H54 (cell line): ENCODE results near the gene SLC25A45.

Experiments
- DNase-seq: peaks from one replicate; pipeline ENCODE4 v3.0.0; 2011; ENCODE audit warnings: low spot score, mixed read lengths; ENCODE audit not compliant: insufficient read length
- FAIRE-seq: peaks from 3 replicates; lab custom pipeline; 2011; peaks lifted over from hg19 to GRCh38; lab: Jason Lieb, UNC
- POLR2A ChIP-seq: IDR thresholded peaks from 2 replicates; pipeline ENCODE4 v1.6.1; 2011; ENCODE audit warnings: low read depth, mild to moderate bottlenecking, low read length

Gene SLC25A45

DNA sequence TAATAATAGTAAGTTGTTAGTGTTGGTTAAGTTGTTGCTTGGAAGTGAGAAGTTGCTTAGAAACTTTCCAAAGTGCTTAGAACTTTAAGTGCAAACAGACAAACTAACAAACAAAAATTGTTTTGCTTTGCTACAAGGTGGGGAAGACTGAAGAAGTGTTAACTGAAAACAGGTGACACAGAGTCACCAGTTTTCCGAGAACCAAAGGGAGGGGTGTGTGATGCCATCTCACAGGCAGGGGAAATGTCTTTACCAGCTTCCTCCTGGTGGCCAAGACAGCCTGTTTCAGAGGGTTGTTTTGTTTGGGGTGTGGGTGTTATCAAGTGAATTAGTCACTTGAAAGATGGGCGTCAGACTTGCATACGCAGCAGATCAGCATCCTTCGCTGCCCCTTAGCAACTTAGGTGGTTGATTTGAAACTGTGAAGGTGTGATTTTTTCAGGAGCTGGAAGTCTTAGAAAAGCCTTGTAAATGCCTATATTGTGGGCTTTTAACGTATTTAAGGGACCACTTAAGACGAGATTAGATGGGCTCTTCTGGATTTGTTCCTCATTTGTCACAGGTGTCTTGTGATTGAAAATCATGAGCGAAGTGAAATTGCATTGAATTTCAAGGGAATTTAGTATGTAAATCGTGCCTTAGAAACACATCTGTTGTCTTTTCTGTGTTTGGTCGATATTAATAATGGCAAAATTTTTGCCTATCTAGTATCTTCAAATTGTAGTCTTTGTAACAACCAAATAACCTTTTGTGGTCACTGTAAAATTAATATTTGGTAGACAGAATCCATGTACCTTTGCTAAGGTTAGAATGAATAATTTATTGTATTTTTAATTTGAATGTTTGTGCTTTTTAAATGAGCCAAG, 42.9 kb upstream of the SLC25A45 start:
- 0 out of 2 replicates have a peak, but pooled peaks have one; percentile 34 for TF ChIP-seq POLR2A
- no peak for FAIRE-seq
- no peak for DNase-seq

DNA sequence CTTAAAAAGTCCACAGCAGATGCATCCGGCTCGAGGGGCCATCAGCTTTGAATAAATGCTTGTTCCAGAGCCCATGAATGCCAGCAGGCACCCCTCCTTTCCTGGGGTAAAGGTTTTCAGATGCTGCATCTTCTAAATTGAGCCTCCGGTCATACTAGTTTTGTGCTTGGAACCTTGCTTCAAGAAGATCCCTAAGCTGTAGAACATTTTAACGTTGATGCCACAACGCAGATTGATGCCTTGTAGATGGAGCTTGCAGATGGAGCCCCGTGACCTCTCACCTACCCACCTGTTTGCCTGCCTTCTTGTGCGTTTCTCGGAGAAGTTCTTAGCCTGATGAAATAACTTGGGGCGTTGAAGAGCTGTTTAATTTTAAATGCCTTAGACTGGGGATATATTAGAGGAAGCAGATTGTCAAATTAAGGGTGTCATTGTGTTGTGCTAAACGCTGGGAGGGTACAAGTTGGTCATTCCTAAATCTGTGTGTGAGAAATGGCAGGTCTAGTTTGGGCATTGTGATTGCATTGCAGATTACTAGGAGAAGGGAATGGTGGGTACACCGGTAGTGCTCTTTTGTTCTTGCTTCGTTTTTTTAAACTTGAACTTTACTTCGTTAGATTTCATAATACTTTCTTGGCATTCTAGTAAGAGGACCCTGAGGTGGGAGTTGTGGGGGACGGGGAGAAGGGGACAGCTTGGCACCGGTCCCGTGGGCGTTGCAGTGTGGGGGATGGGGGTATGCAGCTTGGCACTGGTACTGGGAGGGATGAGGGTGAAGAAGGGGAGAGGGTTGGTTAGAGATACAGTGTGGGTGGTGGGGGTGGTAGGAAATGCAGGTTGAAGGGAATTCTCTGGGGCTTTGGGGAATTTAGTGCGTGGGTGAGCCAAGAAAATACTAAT, 42.0 kb upstream of the SLC25A45 start:
- peak; percentile 47; the same call in 1 of the 2 replicates for TF ChIP-seq POLR2A
- DNase-seq (no peak), FAIRE-seq (no peak)

DNA sequence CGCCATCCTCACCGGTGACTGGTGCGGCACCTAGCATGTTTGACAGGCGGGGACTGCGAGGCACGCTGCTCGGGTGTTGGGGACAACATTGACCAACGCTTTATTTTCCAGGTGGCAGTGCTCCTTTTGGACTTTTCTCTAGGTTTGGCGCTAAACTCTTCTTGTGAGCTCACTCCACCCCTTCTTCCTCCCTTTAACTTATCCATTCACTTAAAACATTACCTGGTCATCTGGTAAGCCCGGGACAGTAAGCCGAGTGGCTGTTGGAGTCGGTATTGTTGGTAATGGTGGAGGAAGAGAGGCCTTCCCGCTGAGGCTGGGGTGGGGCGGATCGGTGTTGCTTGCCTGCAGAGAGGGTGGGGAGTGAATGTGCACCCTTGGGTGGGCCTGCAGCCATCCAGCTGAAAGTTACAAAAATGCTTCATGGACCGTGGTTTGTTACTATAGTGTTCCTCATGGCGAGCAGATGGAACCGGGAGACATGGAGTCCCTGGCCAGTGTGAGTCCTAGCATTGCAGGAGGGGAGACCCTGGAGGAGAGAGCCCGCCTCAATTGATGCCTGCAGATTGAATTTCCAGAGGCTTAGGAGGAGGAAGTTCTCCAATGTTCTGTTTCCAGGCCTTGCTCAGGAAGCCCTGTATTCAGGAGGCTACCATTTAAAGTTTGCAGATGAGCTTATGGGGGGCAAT, 41.2 kb upstream of the SLC25A45 start:
- no peak for DNase-seq
- no peak for FAIRE-seq
- peak; percentile 62 for TF ChIP-seq POLR2A

DNA sequence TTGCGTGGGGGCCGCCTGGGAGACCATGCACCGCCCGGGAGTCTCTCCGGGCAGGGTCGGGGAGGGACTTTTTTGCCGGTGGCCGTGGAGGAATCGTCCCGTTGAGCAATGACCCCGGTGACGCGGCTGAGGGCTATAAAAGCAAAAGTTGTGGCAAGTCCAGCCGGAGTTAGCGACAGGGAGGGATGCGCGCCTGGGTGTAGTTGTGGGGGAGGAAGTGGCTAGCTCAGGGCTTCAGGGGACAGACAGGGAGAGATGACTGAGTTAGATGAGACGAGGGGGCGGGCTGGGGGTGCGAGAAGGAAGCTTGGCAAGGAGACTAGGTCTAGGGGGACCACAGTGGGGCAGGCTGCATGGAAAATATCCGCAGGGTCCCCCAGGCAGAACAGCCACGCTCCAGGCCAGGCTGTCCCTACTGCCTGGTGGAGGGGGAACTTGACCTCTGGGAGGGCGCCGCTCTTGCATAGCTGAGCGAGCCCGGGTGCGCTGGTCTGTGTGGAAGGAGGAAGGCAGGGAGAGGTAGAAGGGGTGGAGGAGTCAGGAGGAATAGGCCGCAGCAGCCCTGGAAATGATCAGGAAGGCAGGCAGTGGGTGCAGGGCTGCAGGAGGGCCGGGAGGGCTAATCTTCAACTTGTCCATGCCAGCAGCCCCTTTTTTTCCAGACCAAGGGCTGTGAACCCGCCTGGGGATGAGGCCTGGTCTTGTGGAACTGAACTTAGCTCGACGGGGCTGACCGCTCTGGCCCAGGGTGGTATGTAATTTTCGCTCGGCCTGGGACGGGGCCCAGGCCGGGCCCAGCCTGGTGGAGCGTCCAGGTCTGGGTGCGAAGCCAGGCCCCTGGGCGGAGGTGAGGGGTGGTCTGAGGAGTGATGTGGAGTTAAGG, 40.4 kb upstream of the SLC25A45 start, which contains the start of gene NEAT1:
Gene NEAT1 (plus strand): TSS at position 166 of the 883 bp plus-strand sequence.
- DNase-seq (no peak), FAIRE-seq (no peak)
- TF ChIP-seq POLR2A: peak; percentile 100

DNA sequence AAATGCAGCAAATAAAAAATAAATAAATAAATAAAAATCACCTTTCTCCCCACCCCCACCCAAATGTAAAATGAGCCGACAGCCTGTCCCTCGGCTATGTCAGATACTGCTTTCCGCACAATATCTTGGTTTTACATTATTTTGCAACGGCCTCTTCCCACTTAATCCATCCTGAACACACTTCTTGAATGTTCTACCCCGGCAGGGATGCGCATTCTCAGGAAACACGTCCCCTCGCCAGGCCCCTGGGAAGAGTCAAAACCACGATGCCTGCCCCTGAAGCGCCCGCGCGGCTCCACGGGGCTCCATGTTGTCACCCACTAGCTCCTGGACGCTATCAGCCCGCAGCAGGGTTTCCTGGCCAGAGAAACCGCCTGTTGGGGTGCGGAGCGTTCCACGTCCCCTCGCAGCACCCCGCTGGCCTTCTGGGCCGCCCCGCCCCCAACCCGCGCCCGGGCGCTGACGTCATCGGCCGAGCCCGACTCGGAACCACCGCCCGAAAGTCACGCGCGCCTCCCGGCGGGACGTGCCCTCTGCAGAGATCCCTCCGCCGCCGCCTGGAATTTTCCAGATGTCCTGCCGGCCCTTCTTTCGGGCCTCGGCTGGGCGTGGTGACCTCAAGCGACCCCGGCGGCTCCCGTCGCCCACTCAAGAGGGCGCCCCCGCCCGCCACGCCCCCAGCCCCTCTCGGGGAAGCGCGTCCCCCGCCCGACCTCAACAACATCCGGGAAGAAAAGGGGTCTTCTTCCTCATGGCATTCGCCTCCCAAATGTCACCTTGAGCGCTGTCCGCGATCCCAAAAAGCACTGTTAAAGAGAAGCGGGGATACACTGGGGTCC, 39.6 kb upstream of the SLC25A45 start:
- peak; percentile 45 for DNase-seq
- FAIRE-seq: no peak
- peak; percentile 52; the same call in 1 of the 2 replicates for TF ChIP-seq POLR2A

DNA sequence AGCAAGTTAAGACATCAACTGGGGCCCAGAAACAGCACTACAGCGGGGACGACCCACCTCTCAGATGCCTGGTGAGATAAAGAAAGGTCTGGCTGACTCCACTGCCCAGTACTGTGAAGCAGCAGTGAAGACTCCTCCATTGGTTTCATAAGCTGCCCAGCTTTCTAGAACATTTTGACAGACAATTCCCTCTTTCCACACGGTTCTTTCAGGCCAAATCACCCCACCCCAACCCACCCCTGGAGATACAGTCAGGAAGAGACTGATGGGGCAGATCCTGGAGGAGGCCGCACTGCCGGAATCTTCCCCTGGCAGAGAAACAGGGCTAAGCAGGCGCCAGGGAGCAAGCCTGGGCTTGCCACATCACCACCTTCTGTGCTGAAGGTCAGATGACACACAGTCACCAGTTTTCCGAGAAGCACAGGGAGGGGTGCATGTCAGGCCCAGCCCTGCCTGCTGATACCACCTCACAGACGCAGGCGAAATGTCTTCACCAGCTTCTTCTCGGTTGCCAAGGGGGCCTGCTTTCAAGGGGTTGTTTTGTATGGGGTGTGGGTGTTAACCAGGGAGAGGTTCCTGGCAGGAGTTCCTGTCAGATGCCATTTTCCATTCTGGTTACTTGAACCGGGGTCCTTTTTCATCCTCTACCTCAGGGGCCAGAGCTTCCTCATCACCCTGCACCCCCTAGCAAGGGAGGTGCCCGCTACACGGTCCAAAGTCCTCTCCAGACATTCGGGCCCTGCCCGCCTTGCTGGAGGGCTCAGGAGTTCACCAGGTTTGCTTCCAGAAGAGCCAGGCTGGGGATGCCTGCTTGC, 38.7 kb upstream of the SLC25A45 start:
- FAIRE-seq (no peak), DNase-seq (peak; percentile 40)
- peak; percentile 67 for TF ChIP-seq POLR2A

DNA sequence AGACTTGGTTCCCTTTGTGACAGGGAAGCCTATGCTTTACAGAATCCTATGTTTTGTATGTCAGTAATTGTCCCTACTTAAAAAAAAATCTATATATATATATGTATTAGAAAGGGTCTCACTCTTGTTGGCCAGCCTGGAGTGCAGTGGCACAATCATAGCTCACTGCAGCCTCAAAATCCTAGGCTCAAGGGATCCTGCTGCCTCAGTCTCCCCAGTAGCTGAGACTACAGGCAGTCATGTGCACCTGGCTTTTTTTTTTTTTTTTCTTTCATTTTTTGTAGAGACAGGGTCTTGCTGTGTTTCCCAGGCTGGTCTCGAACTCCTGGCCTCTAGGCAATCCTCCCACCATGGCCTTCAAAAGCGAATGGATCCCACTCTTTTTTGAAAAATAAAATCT, 38.1 kb upstream of the SLC25A45 start:
- no peak for DNase-seq
- no peak for TF ChIP-seq POLR2A
- no peak for FAIRE-seq

DNA sequence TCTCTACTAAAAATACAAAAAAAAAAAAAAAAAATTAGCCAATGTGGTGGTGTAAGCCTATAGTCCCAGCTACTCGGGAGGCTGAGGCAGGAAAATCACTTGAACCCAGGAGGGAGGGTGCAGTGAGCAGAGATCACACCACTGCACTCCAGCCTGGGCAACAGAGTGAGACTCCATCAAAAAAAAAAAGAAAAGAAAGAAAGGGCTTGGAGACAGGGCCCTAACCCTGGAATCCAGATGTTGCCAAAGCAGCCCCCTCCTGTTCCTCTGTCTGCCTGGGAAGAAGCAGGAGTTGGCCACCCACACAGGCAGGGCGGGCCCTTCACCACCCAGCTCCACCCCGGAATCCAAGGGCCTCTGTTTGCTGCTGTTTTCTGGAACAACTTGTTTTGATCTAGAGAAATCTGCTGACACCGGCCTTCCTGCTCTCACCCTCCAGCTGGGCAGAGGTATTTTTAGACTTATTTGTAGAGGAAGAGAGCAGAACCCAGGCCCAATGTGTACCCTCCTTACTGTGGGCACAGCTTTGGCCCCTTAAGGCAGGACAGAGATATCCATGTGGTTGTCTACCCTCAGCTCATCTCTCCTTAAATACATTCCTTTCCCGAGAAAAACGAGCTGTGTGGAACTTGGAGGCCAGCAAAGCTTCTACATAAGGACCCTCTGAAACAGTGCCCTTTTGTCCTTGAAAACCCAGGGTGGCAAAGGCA, 37.5 kb upstream of the SLC25A45 start:
- FAIRE-seq (no peak), DNase-seq (peak; percentile 30)
- TF ChIP-seq POLR2A: no peak

DNA sequence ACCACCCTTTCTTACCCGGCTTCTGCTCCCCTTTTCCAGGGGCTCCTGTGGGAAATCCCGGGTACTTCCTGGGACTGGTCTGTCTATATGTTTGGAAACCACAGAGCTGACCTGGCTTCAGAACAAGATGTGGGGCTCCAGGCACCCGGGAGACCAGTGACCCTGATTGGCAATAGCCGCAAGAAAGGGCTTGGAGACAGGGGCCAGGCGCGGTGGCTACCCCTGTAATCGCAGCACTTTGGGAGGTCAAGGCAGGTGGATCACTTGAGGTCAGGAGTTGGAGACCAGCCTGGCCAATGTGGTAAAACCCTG, 37.0 kb upstream of the SLC25A45 start:
- no peak for TF ChIP-seq POLR2A
- DNase-seq: no peak
- FAIRE-seq: no peak

DNA sequence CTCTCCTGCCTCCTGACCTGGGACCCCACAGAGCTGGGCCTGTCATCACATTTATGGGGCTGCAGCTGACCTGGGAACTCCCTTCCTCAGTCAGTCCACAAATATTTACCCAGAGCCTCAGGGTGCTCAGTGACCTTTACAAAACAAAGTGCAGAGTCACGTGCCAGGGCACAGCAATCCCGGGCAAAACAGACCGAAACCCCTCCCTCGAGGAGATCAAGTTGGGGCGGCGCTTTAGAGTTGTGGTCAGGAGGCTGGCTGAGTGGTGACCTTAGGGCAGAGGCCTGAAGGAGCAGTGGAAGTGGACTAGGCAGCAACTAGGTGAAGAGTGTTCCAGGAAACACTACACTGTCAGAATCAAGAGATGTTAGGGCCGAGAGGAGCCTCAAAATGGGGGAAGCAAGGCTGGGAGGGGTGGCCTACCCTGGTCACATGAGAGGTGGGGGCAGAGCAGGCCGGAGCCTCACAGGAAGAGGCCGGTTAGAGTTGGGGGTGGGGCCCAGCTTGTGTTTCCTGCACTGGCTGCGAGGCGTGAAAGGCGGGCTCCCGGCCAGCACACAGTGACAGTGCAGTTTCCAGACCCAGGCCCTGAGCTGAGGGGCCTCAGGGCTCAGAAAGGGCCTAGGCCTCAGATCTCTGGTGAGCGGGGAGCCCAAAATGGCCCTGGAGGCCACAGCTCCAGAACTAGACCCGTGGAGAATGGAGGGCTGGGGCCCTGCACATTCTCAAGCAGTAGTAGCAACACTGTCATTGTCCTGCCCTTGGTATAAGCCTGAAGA, 36.4 kb upstream of the SLC25A45 start:
- FAIRE-seq (no peak), DNase-seq (peak; percentile 61)
- TF ChIP-seq POLR2A: no peak
